Astrocyte of the cerebellum (primary cell): ENCODE measurements around the gene SEC61A1.
A peak's percentile ranks its signal among the peaks of the same experiment; 100 is the strongest.

Experiments used
- DNase-seq: peaks from one replicate; pipeline ENCODE4 v3.0.0-alpha.2; 2011; ENCODE audit warnings: low read depth
- H3K4me3 ChIP-seq: 2 replicates; pipeline ENCODE4 v1.5.1; 2011; ENCODE audit warnings: mild to moderate bottlenecking, low read depth, low read length, moderate library complexity
- in situ Hi-C: cut with HindIII; loops from 2 replicates; pipeline ENCODE4 v1.10.0; 2017; ENCODE audit warnings: low sequenced_read_pairs
- TF ChIP-seq, protein P1 (sequence below): IDR thresholded peaks from 2 replicates; pipeline ENCODE4 v1.5.1; 2012; ENCODE audit warnings: low read length, low read depth, moderate library complexity, mild to moderate bottlenecking; ENCODE audit errors: missing control alignments

The SEC61A1 gene

DNA sequence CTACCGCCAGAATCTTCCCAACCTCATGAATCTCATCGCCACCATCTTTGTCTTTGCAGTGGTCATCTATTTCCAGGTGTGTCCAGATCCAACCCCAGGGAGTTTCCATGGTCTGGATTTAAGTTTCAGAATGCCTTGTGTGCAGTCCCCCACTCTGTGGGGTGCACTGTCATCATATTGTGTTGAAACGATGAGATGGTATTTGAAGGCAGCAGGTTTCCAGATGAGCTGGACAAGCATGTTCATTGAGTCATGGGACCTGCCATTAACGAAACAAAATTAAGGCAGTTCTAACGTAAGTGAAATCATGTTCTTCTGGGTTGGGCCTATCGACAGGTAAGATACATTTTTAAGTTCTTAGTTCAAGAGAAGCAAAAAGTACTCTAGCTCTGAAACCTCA, 12.7 kb downstream of the SEC61A1 start:
- TF ChIP-seq, protein P1, sequence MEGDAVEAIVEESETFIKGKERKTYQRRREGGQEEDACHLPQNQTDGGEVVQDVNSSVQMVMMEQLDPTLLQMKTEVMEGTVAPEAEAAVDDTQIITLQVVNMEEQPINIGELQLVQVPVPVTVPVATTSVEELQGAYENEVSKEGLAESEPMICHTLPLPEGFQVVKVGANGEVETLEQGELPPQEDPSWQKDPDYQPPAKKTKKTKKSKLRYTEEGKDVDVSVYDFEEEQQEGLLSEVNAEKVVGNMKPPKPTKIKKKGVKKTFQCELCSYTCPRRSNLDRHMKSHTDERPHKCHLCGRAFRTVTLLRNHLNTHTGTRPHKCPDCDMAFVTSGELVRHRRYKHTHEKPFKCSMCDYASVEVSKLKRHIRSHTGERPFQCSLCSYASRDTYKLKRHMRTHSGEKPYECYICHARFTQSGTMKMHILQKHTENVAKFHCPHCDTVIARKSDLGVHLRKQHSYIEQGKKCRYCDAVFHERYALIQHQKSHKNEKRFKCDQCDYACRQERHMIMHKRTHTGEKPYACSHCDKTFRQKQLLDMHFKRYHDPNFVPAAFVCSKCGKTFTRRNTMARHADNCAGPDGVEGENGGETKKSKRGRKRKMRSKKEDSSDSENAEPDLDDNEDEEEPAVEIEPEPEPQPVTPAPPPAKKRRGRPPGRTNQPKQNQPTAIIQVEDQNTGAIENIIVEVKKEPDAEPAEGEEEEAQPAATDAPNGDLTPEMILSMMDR, result no peak
- in situ Hi-C loops, result no loop called here
- H3K4me3 ChIP-seq, result no peak overlapping the region
- DNase-seq, result no peak

DNA sequence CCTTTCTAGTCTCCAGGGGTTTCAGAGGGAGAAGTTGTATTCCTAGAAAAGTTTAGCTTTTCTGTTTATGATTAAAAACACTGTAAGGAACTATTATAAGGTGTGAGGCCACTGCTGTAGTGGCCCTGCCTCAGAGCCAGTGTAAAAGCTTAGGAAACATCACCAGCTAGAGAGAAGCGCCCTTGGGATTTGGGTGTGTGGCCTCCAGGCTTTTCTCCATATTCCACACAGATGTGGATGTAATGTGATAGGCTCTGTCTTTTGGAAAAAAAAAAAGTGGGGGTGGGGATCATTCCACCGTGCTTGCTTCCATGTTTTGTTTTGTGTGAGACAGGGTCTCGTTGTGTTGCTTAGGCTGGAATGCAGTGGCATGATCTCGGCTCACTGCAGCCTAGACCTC, 13.9 kb downstream of the SEC61A1 start:
- in situ Hi-C loops, result no loop called here
- TF ChIP-seq, protein P1, result no peak
- no peak for DNase-seq
- no peak overlapping the region for H3K4me3 ChIP-seq

DNA sequence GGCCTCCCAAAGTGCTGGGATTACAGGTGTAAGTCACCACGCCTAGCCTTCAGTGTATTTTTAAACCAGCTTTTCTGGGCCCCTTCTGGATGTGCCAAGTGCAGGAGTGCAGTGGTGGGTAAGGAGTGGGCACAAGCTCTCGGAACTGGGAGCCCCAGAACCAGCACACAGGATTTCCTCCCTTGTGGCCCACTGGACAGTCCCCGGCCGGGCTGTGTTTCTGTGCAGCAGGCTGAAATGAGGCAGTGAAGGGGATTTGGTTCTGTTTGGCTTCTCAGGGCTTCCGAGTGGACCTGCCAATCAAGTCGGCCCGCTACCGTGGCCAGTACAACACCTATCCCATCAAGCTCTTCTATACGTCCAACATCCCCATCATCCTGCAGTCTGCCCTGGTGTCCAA, 14.4 kb downstream of the SEC61A1 start:
- no peak for DNase-seq
- no peak overlapping the region for H3K4me3 ChIP-seq
- in situ Hi-C loops, result no loop called here
- TF ChIP-seq, protein P1, result no peak

DNA sequence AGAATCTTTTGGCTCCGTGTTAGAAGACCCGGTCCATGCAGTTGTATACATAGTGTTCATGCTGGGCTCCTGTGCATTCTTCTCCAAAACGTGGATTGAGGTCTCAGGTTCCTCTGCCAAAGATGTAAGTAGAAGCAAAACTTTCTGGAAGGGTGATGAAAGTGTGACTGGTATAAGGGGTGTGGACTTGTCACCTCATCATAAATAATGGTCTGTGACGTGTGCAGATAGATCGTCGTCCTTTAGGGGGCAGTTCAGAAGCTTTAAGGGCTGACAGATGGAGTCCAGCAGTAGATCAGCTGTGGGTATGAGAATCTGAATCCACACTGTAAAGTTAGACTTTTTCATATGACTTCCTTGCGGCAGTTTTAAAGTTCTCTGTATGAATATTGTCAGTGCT, 15.3 kb downstream of the SEC61A1 start:
- TF ChIP-seq, protein P1, result no peak
- H3K4me3 ChIP-seq, result no peak overlapping the region
- in situ Hi-C loops, result no loop called here
- no peak for DNase-seq

DNA sequence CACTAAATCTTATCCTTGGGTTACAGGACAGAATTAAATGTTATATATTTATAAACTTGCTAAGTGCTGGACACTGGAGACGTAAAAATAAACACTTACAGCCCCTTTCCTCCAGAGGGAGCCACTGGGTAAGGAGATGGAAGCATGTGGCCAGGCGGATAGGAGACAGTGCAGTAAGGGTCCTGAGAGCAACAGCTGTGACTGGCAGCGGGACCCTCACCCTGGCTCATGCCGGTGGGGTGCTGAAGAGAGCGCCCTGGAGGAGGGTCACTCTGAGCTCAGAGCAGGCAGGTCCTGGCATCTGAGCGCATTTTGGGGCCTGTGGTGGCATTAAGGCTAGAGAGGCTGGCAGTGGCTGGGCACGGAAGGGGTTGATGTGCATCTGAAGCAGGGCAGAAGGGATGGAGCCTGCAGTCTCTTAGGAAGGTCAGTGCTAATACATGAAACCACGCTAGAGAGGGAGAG, 16.0 kb downstream of the SEC61A1 start:
- H3K4me3 ChIP-seq, result no peak overlapping the region
- no peak for DNase-seq
- TF ChIP-seq, protein P1, result peak; percentile 72
- in situ Hi-C loops, result no loop called here

DNA sequence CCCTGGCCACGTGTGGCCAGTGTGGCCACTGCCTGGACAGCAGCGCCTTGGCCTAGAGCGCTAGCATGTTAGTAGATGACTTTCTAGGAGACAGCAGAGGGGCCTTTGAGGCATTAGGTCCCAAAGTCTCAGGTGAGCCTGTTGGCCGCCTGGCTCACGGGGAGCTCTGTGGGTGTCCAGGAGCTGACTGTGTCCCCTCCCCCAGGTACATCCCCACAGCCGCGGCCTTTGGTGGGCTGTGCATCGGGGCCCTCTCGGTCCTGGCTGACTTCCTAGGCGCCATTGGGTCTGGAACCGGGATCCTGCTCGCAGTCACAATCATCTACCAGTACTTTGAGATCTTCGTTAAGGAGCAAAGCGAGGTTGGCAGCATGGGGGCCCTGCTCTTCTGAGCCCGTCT, 17.0 kb downstream of the SEC61A1 start:
- DNase-seq, result no peak
- H3K4me3 ChIP-seq, result no peak overlapping the region
- in situ Hi-C loops, result no loop called here
- TF ChIP-seq, protein P1, result no peak
